Natural killer cell treated with Interleukin-12 subunit alpha and Interleukin-12 subunit beta and Interleukin-15 and Interleukin-18, amount 100 ng/mL, for 72 hours (primary cell): ENCODE results near the gene SEL1L3. TPM values are rescaled to one million over a fixed set of nuclear protein-coding genes. Genes with fewer than 3 reads are reported as not detected.
"Not testable (repeated sequence)": the region's sequence is repeated elsewhere in the genome, so short reads cannot be mapped to it uniquely, and the experiment has no call there.

Experiments used
- ATAC-seq, 2 donors: fragments of 150-1000 bp; cut with Tn5 transposase in 1 of 2; sonication (Bioruptor Pico), chemical (Tn5 transposase) in 1 of 2; 2 replicates each; pipeline ENCODE4 v1.10.0; 2021
- DNase-seq: peaks from one replicate; pipeline ENCODE4 v3.0.0; 2022; ENCODE audit warnings: low spot score
- H3K27ac Mint-ChIP-seq, 2 donors: 1 replicate in 1 of 2; 2 replicates in 1 of 2; pipeline ENCODE4 v1.8.0; 2022; ENCODE audit warnings: mixed read lengths in 2 of 2, mild to moderate bottlenecking in 1 of 2, moderate library complexity in 1 of 2
- H3K27me3 Mint-ChIP-seq, 2 donors: 1 replicate in 1 of 2; 2 replicates in 1 of 2; pipeline ENCODE4 v1.8.0; 2022; ENCODE audit warnings: mixed read lengths in 2 of 2
- H3K36me3 Mint-ChIP-seq: one replicate; pipeline ENCODE4 v1.8.0; 2022; ENCODE audit warnings: mixed read lengths
- H3K4me1 Mint-ChIP-seq, 2 donors: 1 replicate in 1 of 2; 2 replicates in 1 of 2; pipeline ENCODE4 v1.8.0; 2022; ENCODE audit warnings: low read depth in 2 of 2, mixed read lengths in 2 of 2, mild to moderate bottlenecking in 1 of 2
- H3K4me3 Mint-ChIP-seq: one replicate; pipeline ENCODE4 v1.8.0; 2022; ENCODE audit warnings: mixed read lengths
- H3K9me3 Mint-ChIP-seq: 2 replicates; pipeline ENCODE4 v1.8.0; 2022; ENCODE audit warnings: mixed read lengths
- total RNA-seq, 2 donors: library from RNA; stranded (reverse); gene quantifications; one replicate each; pipeline ENCODE4 v1.2.3, GENCODE V29; 2022

SEL1L3 gene
- total RNA-seq, 2 donors from 2014 or later = 35.0 to 54.4 TPM

GRCh38 chr4:25872851-25873631 is 10.3 kb upstream of the SEL1L3 start:
- Mint-ChIP-seq H3K4me1 (peaks cover 0 to 5% of the 10 kb centered on the region in 2 donors), H3K4me3 (no peak overlapping the region), H3K27ac (no peak overlapping the region), H3K27me3 (no peaks in the 10 kb centered on the region), H3K9me3 (no peaks in the 10 kb centered on the region), H3K36me3 (no peaks in the 10 kb centered on the region)
- no peak for DNase-seq
- peak in 1 of 2 donors; percentile 16 for ATAC-seq

- ATAC-seq = no peak
- H3K27me3 Mint-ChIP-seq = no peaks in the 10 kb centered on the region
Observed at GRCh38 chr4:25870081-25870480, 7.3 kb upstream of the SEL1L3 start.

GRCh38 chr4:25867781-25868294 is 5.0 kb upstream of the SEL1L3 start:
- Mint-ChIP-seq H3K27ac (no peak overlapping the region), H3K4me1 (peaks cover 7 to 8% of the 10 kb centered on the region in 2 donors), H3K36me3 (no peaks in the 10 kb centered on the region), H3K9me3 (no peaks in the 10 kb centered on the region), H3K27me3 (no peaks in the 10 kb centered on the region), H3K4me3 (no peak overlapping the region)
- no peak for DNase-seq
- no peak for ATAC-seq

More at GRCh38 chr4:25870081-25870480, 7.3 kb upstream of the SEL1L3 start:
- Mint-ChIP-seq H3K36me3 (no peaks in the 10 kb centered on the region), H3K4me1 (peaks cover 8 to 9% of the 10 kb centered on the region in 2 donors), H3K4me3 (no peak overlapping the region), H3K9me3 (no peaks in the 10 kb centered on the region), H3K27ac (no peak overlapping the region)
- DNase-seq = no peak

GRCh38 chr4:25866401-25866800 is 3.6 kb upstream of the SEL1L3 start:
- H3K36me3 Mint-ChIP-seq, H3K27me3 Mint-ChIP-seq, H3K27ac Mint-ChIP-seq, ATAC-seq, H3K9me3 Mint-ChIP-seq, DNase-seq, H3K4me3 Mint-ChIP-seq: not testable (repeated sequence)
- H3K4me1 Mint-ChIP-seq = peaks cover 7 to 15% of the 10 kb centered on the region in 2 donors

- Mint-ChIP-seq H3K4me1 (peaks cover 12 to 20% of the 10 kb centered on the region in 2 donors), H3K4me3 (no peak overlapping the region), H3K9me3 (no peaks in the 10 kb centered on the region), H3K27ac (no peak overlapping the region), H3K36me3 (peaks cover 7% of the 10 kb centered on the region), H3K27me3 (no peaks in the 10 kb centered on the region)
- ATAC-seq (no peak), DNase-seq (no peak)
Observed at GRCh38 chr4:25865586-25865985, 2.8 kb upstream of the SEL1L3 start.

- no peaks in the 10 kb centered on the region for H3K9me3 Mint-ChIP-seq
- DNase-seq = no peak
- peak overlapping the region; percentile 29 to 69 for H3K27ac Mint-ChIP-seq
- peaks cover 24 to 36% of the 10 kb centered on the region in 2 donors for H3K4me1 Mint-ChIP-seq
- H3K36me3 Mint-ChIP-seq = peaks cover 7% of the 10 kb centered on the region
- peak overlapping the region; percentile 76 for H3K4me3 Mint-ChIP-seq
- no peak for ATAC-seq
- H3K27me3 Mint-ChIP-seq = no peaks in the 10 kb centered on the region
Observed at GRCh38 chr4:25863831-25864418, 1.1 kb upstream of the SEL1L3 start.

- ATAC-seq = no peak
- Mint-ChIP-seq H3K27me3 (no peaks in the 10 kb centered on the region), H3K9me3 (no peaks in the 10 kb centered on the region), H3K4me1 (peaks cover 24 to 42% of the 10 kb centered on the region in 2 donors), H3K27ac (peak overlapping the region; percentile 29 to 69), H3K36me3 (peaks cover 7% of the 10 kb centered on the region), H3K4me3 (peak overlapping the region; percentile 76)
- DNase-seq = no peak
Observed at GRCh38 chr4:25863347-25863784, 578 bp upstream of the SEL1L3 start.

- peaks cover 31 to 49% of the 10 kb centered on the region in 2 donors for H3K4me1 Mint-ChIP-seq
- H3K27ac Mint-ChIP-seq = peak overlapping the region; percentile 98 to 99
- DNase-seq = no peak
- H3K27me3 Mint-ChIP-seq = no peaks in the 10 kb centered on the region
- H3K36me3 Mint-ChIP-seq = peaks cover 7% of the 10 kb centered on the region
- peak overlapping the region; percentile 98 for H3K4me3 Mint-ChIP-seq
- ATAC-seq = peak; percentile 58 to 68
- H3K9me3 Mint-ChIP-seq = no peaks in the 10 kb centered on the region
Observed at GRCh38 chr4:25861951-25862410, 807 bp downstream of the SEL1L3 start.

GRCh38 chr4:25861280-25861950 is 1.4 kb downstream of the SEL1L3 start:
- no peaks in the 10 kb centered on the region for H3K9me3 Mint-ChIP-seq
- peak overlapping the region; percentile 98 for H3K4me3 Mint-ChIP-seq
- H3K4me1 Mint-ChIP-seq = peaks cover 31 to 48% of the 10 kb centered on the region in 2 donors
- peak overlapping the region; percentile 98 to 99 for H3K27ac Mint-ChIP-seq
- DNase-seq = no peak
- no peaks in the 10 kb centered on the region for H3K27me3 Mint-ChIP-seq
- ATAC-seq = no peak
- H3K36me3 Mint-ChIP-seq = peaks cover 7% of the 10 kb centered on the region

GRCh38 chr4:25860586-25861279 is 2.1 kb downstream of the SEL1L3 start:
- Mint-ChIP-seq H3K36me3 (peaks cover 7% of the 10 kb centered on the region), H3K4me1 (peaks cover 34 to 55% of the 10 kb centered on the region in 2 donors), H3K27ac (peak overlapping the region; percentile 98 to 99), H3K9me3 (no peaks in the 10 kb centered on the region), H3K27me3 (no peaks in the 10 kb centered on the region), H3K4me3 (peak overlapping the region; percentile 98)
- DNase-seq = no peak
- ATAC-seq = peak in 1 of 2 donors; percentile 8

- H3K4me3 Mint-ChIP-seq = peak overlapping the region; percentile 98
- peak overlapping the region; percentile 98 to 99 for H3K27ac Mint-ChIP-seq
- DNase-seq = no peak
Observed at GRCh38 chr4:25859429-25860148, 3.2 kb downstream of the SEL1L3 start.

GRCh38 chr4:25857851-25858400 is 4.9 kb downstream of the SEL1L3 start:
- H3K27me3 Mint-ChIP-seq = no peaks in the 10 kb centered on the region
- H3K9me3 Mint-ChIP-seq = no peaks in the 10 kb centered on the region
- H3K4me3 Mint-ChIP-seq = no peak overlapping the region
- ATAC-seq (no peak), DNase-seq (no peak)
- peaks cover 45 to 68% of the 10 kb centered on the region in 2 donors for H3K4me1 Mint-ChIP-seq
- H3K27ac Mint-ChIP-seq = peak overlapping the region; percentile 98 to 99
- H3K36me3 Mint-ChIP-seq = peaks cover 7% of the 10 kb centered on the region

More at GRCh38 chr4:25859429-25860148, 3.2 kb downstream of the SEL1L3 start:
- Mint-ChIP-seq H3K9me3 (no peaks in the 10 kb centered on the region), H3K4me1 (peaks cover 43 to 64% of the 10 kb centered on the region in 2 donors), H3K36me3 (peaks cover 7% of the 10 kb centered on the region), H3K27me3 (no peaks in the 10 kb centered on the region)
- ATAC-seq = peak; percentile 55 to 71
